Natural killer cell treated with Interleukin-12 subunit alpha and Interleukin-12 subunit beta and Interleukin-15 and Interleukin-18, amount 100 ng/mL, for 72 hours (primary cell): ENCODE results near the gene EFCAB10. TPM values are rescaled to one million over a fixed set of nuclear protein-coding genes. Genes with fewer than 3 reads are reported as not detected.

Experiments
- ATAC-seq, 2 donors: fragments of 150-1000 bp; cut with Tn5 transposase in 1 of 2; sonication (Bioruptor Pico), chemical (Tn5 transposase) in 1 of 2; 2 replicates each; pipeline ENCODE4 v1.10.0; 2021
- DNase-seq: peaks from one replicate; pipeline ENCODE4 v3.0.0; 2022; ENCODE audit warnings: low spot score
- H3K27ac Mint-ChIP-seq, 2 donors: 1 replicate in 1 of 2; 2 replicates in 1 of 2; pipeline ENCODE4 v1.8.0; 2022; ENCODE audit warnings: mixed read lengths in 2 of 2, mild to moderate bottlenecking in 1 of 2, moderate library complexity in 1 of 2
- H3K27me3 Mint-ChIP-seq, 2 donors: 1 replicate in 1 of 2; 2 replicates in 1 of 2; pipeline ENCODE4 v1.8.0; 2022; ENCODE audit warnings: mixed read lengths in 2 of 2
- H3K36me3 Mint-ChIP-seq: one replicate; pipeline ENCODE4 v1.8.0; 2022; ENCODE audit warnings: mixed read lengths
- H3K4me1 Mint-ChIP-seq, 2 donors: 1 replicate in 1 of 2; 2 replicates in 1 of 2; pipeline ENCODE4 v1.8.0; 2022; ENCODE audit warnings: low read depth in 2 of 2, mixed read lengths in 2 of 2, mild to moderate bottlenecking in 1 of 2
- H3K4me3 Mint-ChIP-seq: one replicate; pipeline ENCODE4 v1.8.0; 2022; ENCODE audit warnings: mixed read lengths
- H3K9me3 Mint-ChIP-seq: 2 replicates; pipeline ENCODE4 v1.8.0; 2022; ENCODE audit warnings: mixed read lengths
- total RNA-seq, 2 donors: library from RNA; stranded (reverse); gene quantifications; one replicate each; pipeline ENCODE4 v1.2.3, GENCODE V29; 2022

Gene EFCAB10
- total RNA-seq, 2 donors from 2014 or later: not detected

GRCh38 chr7:105585850-105586500 lies 4.7 kb upstream of the EFCAB10 start:
- peaks cover 7% of the 10 kb centered on the region for H3K36me3 Mint-ChIP-seq
- peaks cover 0 to 10% of the 10 kb centered on the region in 2 donors for H3K27me3 Mint-ChIP-seq
- no peak for DNase-seq
- no peak overlapping the region for H3K4me3 Mint-ChIP-seq
- H3K4me1 Mint-ChIP-seq: peaks cover 0 to 8% of the 10 kb centered on the region in 2 donors
- H3K9me3 Mint-ChIP-seq: peaks cover 3% of the 10 kb centered on the region
- ATAC-seq: no peak
- H3K27ac Mint-ChIP-seq: no peak overlapping the region

DNA sequence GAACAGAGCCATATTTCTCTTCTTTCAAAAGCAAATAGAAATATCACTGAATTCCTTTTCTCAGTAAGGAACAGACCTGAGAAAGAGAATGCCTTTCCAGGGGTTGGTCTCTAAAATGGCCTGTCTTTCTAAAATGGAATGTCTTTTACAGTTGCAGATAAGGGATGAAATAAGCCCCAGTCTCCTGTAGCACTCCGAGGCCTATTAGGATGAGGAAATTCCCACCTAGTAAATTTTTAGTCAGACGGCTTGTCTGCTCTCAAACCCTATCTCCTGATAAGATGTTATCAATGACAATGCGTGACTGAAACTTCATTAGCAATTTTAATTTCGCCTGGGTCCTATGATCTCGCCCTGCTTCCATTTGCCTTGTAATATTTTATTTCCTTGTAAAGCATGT lies 2.9 kb upstream of the EFCAB10 start:
- peaks cover 3% of the 10 kb centered on the region for H3K9me3 Mint-ChIP-seq
- H3K4me1 Mint-ChIP-seq: peaks cover 0 to 11% of the 10 kb centered on the region in 2 donors
- H3K27me3 Mint-ChIP-seq: peaks cover 0 to 10% of the 10 kb centered on the region in 2 donors
- ATAC-seq: no peak
- DNase-seq: no peak
- H3K27ac Mint-ChIP-seq: no peak overlapping the region
- peaks cover 7% of the 10 kb centered on the region for H3K36me3 Mint-ChIP-seq
- no peak overlapping the region for H3K4me3 Mint-ChIP-seq

DNA sequence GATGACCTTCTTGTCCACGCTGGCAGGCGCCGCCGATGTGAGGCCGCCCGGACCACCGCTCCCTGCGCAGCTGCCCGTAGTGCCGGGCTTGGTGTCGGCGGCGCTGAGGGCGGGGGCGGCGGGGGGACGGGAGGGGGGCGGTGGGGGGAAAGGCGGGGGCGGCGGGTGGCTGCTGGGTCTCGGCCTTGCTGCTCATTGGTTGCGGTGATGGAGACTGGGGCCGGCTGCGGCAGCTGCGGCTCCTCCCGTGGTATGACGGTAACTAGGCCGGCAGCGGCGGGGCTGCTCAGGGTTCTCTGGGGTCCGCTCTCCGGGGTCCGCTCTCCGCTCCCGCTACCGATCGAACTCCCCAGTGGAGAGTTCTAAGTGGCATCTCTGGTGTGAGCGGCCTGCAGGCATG lies 1.8 kb upstream of the EFCAB10 start:
- no peak overlapping the region for H3K27ac Mint-ChIP-seq
- H3K36me3 Mint-ChIP-seq: peaks cover 7% of the 10 kb centered on the region
- DNase-seq (no peak), ATAC-seq (no peak)
- H3K27me3 Mint-ChIP-seq: peaks cover 0 to 10% of the 10 kb centered on the region in 2 donors
- H3K4me3 Mint-ChIP-seq: no peak overlapping the region
- H3K4me1 Mint-ChIP-seq: peaks cover 0 to 11% of the 10 kb centered on the region in 2 donors
- H3K9me3 Mint-ChIP-seq: peaks cover 3% of the 10 kb centered on the region

DNA sequence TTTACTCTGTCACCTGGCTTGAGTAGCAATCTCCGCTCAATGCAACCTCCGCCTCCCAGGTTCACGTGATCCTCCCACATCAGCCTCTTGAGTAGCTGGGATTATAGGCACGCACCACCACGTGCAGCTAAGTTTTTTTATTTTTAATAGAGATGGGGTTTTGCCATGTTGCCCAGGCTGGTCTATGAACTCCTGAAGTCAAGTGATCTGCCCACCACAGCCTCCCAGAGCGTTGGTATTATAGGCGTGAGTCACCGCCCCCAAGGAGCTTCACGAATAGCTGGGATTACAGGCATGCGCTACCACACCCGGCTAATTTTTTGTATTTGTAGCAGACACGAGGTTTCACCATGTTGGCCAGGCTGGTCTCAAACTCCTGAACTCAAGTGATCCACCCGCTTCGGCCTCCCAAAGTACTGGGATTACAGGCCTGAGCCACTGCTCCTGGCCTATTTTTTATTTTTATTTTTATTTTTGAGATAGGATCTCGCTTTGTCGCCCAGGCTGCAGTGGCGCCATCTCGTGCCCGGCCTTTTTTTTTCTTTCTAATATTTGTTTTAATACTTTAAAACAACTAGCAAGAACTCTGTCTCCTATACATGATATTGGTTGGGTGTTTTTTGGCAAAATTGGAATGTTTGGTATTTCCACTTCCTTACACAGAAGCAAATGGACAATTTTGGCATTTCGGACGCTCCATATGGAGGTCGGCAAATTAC lies 1.1 kb downstream of the EFCAB10 start:
- ATAC-seq: no peak
- Mint-ChIP-seq H3K4me1 (peaks cover 0 to 11% of the 10 kb centered on the region in 2 donors), H3K27me3 (peaks cover 0 to 10% of the 10 kb centered on the region in 2 donors), H3K27ac (no peak overlapping the region), H3K9me3 (peaks cover 3% of the 10 kb centered on the region), H3K4me3 (no peak overlapping the region), H3K36me3 (peaks cover 7% of the 10 kb centered on the region)
- DNase-seq: no peak

- no peaks in the 10 kb centered on the region for H3K36me3 Mint-ChIP-seq
- peaks cover 0 to 11% of the 10 kb centered on the region in 2 donors for H3K4me1 Mint-ChIP-seq
- H3K27ac Mint-ChIP-seq: no peak overlapping the region
- peaks cover 0 to 10% of the 10 kb centered on the region in 2 donors for H3K27me3 Mint-ChIP-seq
- no peak overlapping the region for H3K4me3 Mint-ChIP-seq
- DNase-seq (no peak), ATAC-seq (no peak)
- no peaks in the 10 kb centered on the region for H3K9me3 Mint-ChIP-seq
These were observed 2.8 kb downstream of the EFCAB10 start for GRCh38 chr7:105578496-105578895.

DNA sequence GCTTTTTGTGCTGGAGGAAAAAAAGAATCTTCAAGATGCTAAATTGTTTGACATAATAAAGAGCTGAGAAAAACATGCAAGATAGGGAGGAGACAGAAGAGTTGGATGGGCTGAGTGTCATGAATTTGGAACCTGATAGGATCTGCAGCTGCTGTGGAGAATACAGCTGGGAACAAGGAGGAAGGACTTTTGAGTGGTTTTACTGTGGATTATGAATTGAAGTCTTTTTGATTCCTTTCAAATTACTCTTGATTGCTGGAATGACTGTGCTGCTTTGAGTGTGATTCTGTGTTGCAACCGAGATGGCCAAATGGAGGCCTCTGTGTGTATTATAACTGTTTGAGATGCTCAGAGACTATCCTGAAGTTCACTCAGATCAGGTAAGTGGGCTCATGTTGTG lies 4.0 kb downstream of the EFCAB10 start:
- H3K4me1 Mint-ChIP-seq: peaks cover 0 to 9% of the 10 kb centered on the region in 2 donors
- no peaks in the 10 kb centered on the region for H3K36me3 Mint-ChIP-seq
- no peak overlapping the region for H3K27ac Mint-ChIP-seq
- no peak for ATAC-seq
- peaks cover 0 to 5% of the 10 kb centered on the region in 2 donors for H3K27me3 Mint-ChIP-seq
- no peaks in the 10 kb centered on the region for H3K9me3 Mint-ChIP-seq
- H3K4me3 Mint-ChIP-seq: no peak overlapping the region
- no peak for DNase-seq

GRCh38 chr7:105571891-105572290 lies 9.4 kb downstream of the EFCAB10 start:
- no peak overlapping the region for H3K27ac Mint-ChIP-seq

DNA sequence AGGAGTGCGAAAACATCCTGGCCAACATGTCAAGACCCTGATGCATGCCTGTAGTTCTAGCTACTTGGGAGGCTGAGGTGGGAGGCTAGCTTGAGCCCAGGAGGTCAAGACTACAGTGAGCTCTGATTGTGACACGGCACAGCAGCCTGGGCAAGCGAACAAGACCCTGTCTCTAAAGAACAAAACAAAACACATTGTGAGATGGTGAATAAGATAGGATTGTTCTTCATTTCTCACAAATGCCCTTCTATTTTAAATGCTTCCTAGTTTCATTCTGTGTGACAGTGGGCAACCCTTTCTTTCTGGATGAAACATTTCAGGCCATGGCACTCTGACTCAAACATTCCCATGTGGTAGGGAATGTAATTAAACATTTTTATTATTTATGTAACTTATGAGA lies 13.5 kb downstream of the EFCAB10 start:
- ATAC-seq: no peak
- Mint-ChIP-seq H3K9me3 (no peaks in the 10 kb centered on the region), H3K27ac (no peak overlapping the region), H3K36me3 (peaks cover 14% of the 10 kb centered on the region), H3K27me3 (no peaks in the 10 kb centered on the region), H3K4me1 (no peaks in the 10 kb centered on the region), H3K4me3 (no peak overlapping the region)
- DNase-seq: no peak

More at GRCh38 chr7:105571891-105572290, 9.4 kb downstream of the EFCAB10 start:
- DNase-seq (no peak), ATAC-seq (no peak)
- Mint-ChIP-seq H3K36me3 (peaks cover 10% of the 10 kb centered on the region), H3K27me3 (no peaks in the 10 kb centered on the region), H3K4me3 (no peak overlapping the region), H3K4me1 (no peaks in the 10 kb centered on the region), H3K9me3 (no peaks in the 10 kb centered on the region)

DNA sequence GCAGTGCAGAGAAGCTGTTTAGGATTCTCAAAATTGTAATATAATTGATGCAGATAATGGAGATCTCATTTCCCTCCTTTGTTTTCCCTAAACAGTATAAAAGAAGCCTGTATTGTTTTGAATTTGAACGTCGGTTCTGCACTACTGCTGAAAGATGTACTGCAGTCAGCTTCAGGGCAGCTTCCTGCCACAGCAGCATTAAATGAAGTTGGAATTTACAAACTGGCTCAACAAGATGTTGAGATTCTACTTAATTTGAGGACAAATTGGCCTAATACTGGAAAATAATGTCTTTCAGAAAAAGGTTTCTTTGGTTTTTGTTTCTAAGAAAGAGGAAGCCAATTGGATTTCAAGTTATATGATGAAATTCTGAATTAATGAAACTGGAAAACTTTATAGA lies 14.3 kb downstream of the EFCAB10 start:
- peaks cover 17% of the 10 kb centered on the region for H3K36me3 Mint-ChIP-seq
- DNase-seq (no peak), ATAC-seq (no peak)
- no peak overlapping the region for H3K4me3 Mint-ChIP-seq
- H3K9me3 Mint-ChIP-seq: no peaks in the 10 kb centered on the region
- H3K4me1 Mint-ChIP-seq: no peaks in the 10 kb centered on the region
- no peak overlapping the region for H3K27ac Mint-ChIP-seq
- H3K27me3 Mint-ChIP-seq: no peaks in the 10 kb centered on the region

DNA sequence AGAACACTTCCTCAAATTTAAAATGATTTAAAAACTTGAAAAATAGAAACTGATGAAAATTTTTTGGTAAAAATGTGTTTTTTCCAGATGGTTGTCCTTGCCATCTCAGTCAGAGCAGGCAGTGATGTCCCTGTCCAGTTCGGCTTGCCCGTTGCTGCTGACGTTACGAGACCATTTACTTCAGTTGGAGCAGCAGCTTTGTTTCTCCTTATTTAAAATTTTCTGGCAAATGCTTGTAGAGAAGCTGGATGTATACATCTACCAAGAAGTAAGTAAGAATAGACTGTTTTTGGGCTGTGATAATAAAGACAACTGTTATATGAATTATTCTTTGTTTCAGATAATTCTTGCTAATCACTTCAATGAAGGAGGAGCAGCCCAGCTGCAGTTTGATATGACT lies 16.1 kb downstream of the EFCAB10 start:
- H3K4me1 Mint-ChIP-seq: peaks cover 0 to 1% of the 10 kb centered on the region in 2 donors
- no peak overlapping the region for H3K4me3 Mint-ChIP-seq
- no peaks in the 10 kb centered on the region for H3K27me3 Mint-ChIP-seq
- H3K9me3 Mint-ChIP-seq: no peaks in the 10 kb centered on the region
- ATAC-seq: no peak
- no peak for DNase-seq
- H3K36me3 Mint-ChIP-seq: peaks cover 18% of the 10 kb centered on the region
- no peak overlapping the region for H3K27ac Mint-ChIP-seq

DNA sequence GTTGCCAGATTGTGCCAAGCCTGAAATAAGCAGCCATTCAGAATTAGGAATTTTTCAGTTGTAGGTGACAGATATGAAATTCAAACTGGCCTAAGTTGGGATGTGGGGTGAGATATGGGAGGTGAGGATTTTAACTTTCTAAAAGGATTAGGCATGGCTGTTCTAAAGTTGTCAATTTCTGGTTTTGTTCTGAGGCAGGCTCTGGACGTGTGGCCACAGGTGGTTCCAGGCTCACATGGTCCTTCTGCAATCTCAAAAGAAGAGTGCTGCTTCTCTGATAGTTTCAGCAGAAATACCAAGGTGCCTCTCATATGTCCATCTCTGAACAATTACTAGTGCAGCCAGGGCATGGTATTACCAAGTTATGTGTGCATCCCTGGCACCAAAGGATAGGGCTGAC lies 21.4 kb downstream of the EFCAB10 start:
- Mint-ChIP-seq H3K9me3 (no peaks in the 10 kb centered on the region), H3K4me1 (peaks cover 0 to 2% of the 10 kb centered on the region in 2 donors), H3K27ac (no peak overlapping the region), H3K4me3 (no peak overlapping the region), H3K27me3 (no peaks in the 10 kb centered on the region), H3K36me3 (peaks cover 14% of the 10 kb centered on the region)
- ATAC-seq (no peak), DNase-seq (no peak)

DNA sequence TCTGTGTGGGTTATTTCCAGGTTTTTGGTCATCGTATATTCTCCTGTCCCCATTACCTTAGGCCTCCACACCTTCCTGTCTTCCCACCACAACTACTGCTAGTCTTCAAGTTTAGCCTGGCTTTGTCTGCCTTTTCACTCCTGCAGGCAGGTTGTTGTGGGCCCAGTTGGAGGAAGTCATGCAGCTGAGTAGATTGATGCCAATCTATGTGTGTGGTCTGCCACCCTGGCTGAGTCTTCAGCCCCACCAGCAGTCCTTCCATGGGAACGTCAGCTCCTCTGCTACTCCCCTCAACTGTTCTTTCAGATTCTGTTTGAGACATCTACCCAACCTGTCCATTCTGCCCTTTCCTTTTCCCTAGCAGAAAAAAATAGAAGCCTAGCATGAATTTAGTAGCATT lies 43.0 kb downstream of the EFCAB10 start:
- H3K9me3 Mint-ChIP-seq: no peaks in the 10 kb centered on the region
- DNase-seq: no peak
- H3K27me3 Mint-ChIP-seq: no peaks in the 10 kb centered on the region
- H3K4me3 Mint-ChIP-seq: no peak overlapping the region
- peaks cover 13% of the 10 kb centered on the region for H3K36me3 Mint-ChIP-seq
- H3K4me1 Mint-ChIP-seq: peaks cover 4 to 11% of the 10 kb centered on the region in 2 donors
- no peak for ATAC-seq
- H3K27ac Mint-ChIP-seq: peak overlapping the region in 1 of 2 donors; percentile 9

DNA sequence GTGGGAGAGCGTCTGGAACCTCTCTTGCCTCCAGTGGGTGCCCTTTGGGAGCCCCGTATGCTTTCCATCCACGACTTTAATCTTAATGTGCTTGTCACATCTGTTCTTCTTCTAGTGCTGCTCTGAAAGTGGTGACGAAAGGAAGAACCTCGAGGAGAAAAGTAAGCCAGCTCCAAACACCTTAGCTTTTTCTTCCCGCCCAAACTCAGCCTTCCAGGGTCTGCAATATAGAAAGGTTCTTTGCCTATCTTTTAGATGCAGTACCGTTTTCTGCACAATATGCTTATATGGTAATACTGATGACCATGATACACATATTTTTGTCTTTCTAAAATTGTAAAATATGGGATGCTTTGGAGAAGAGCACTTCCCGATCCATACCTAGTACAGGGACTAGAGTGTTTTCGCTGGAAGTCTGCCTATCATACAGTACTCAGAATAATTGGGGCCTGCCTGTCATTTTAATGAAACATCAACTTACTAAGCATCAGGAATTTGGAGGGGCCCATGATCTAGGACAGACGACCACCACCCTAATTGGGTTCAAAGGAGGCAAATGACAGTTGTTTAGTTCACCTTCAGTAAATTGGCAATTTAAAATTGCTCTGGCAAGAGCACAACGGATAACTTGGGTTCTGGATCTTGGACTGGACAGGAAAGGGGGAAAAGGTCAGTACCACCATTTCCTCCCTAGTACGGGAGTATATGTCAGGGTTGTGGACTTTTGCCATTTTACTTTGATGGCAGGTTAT lies 48.4 kb downstream of the EFCAB10 start:
- no peak for ATAC-seq
- Mint-ChIP-seq H3K4me3 (peak overlapping the region; percentile 91), H3K36me3 (no peaks in the 10 kb centered on the region), H3K4me1 (peaks cover 16 to 19% of the 10 kb centered on the region in 2 donors), H3K27me3 (no peaks in the 10 kb centered on the region), H3K27ac (peak overlapping the region; percentile 67 to 88), H3K9me3 (no peaks in the 10 kb centered on the region)
- no peak for DNase-seq
